ENCODE data around the gene UGT1A4. TPM values are rescaled to one million over a fixed set of nuclear protein-coding genes. Genes with fewer than 3 reads are reported as not detected.

Gene UGT1A4
- total and polyA plus RNA-seq, 2 of the 8 experiments (the other 6 are each of a cell fraction or from before 2014, with no cell fraction given): not detected

- TF ChIP-seq CTCF (IDR thresholded peaks at IDR 0.05; ENCODE audit: control extremely low read depth in 1 of 3, insufficient read depth in 1 of 3, low read depth in 1 of 3, low read length in 3 of 3): no peak
These were observed 77.2 kb downstream of the UGT1A4 start (continued) for GRCh38 chr2:233795735-233796171.
